ENCODE data around the gene TDRD12. TPM values are rescaled to one million over a fixed set of nuclear protein-coding genes. Genes with fewer than 3 reads are reported as not detected.
"Not testable (repeated sequence)": the region's sequence is repeated elsewhere in the genome, so short reads cannot be mapped to it uniquely, and the experiment has no call there.

The TDRD12 gene
- total RNA-seq, 1 donor = 0.36 TPM

DNA sequence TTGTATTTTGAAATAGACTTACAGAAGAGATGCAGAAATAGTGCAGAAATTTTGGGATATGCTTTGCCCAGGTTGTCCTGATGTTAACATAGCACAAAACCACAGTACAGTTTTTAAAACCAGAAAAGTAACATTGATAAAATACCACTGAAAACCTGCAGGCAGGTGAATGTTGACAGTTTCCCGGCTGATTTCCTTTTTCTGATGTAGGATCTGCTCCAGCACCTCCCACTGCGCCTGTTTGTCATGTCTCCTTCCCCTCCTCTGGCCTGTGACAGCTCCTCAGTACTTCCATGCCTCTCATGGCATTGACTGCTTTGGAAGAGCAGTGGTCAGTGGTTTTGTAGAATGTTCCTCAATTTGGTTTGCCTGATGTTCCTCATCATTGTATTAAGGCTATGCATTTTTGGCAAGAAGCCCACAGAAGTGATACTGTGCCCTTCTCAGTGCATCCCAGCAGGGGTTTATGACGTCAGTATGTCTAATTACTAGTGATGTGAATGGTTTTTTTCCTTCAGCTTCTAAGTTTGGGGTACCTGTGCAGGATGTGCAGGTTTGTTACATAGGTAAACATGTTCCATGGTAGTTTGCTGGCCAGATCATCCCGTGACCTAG is 31.0 kb downstream of the TDRD12 start:
- DNase-seq (ENCODE audit: insufficient read length, low spot score, missing footprints) = no peak
- Histone ChIP-seq H3K79me2 (ENCODE audit: insufficient read depth, low read length) (no peaks in the 10 kb centered on the region), H3K4me1 (ENCODE audit: insufficient read depth, low read length) (no peaks in the 10 kb centered on the region), H3K27ac (ENCODE audit: low read depth, low read length) (no peak overlapping the region), H2AFZ (ENCODE audit: low read length) (no peak overlapping the region), H3K4me3 (ENCODE audit: insufficient read depth, low read length) (no peak overlapping the region), H3K9me3 (ENCODE audit: low read depth, low read length) (no peaks in the 10 kb centered on the region), H3K4me2 (ENCODE audit: insufficient read depth, low read length) (no peak overlapping the region), H4K20me1 (ENCODE audit: insufficient read depth, low read length) (no peaks in the 10 kb centered on the region), H3K36me3 (ENCODE audit: insufficient read depth, low read length) (no peaks in the 10 kb centered on the region), H3K27me3 (ENCODE audit: insufficient read depth, low read length) (peaks cover 4% of the 10 kb centered on the region)
- TF ChIP-seq, protein P1, sequence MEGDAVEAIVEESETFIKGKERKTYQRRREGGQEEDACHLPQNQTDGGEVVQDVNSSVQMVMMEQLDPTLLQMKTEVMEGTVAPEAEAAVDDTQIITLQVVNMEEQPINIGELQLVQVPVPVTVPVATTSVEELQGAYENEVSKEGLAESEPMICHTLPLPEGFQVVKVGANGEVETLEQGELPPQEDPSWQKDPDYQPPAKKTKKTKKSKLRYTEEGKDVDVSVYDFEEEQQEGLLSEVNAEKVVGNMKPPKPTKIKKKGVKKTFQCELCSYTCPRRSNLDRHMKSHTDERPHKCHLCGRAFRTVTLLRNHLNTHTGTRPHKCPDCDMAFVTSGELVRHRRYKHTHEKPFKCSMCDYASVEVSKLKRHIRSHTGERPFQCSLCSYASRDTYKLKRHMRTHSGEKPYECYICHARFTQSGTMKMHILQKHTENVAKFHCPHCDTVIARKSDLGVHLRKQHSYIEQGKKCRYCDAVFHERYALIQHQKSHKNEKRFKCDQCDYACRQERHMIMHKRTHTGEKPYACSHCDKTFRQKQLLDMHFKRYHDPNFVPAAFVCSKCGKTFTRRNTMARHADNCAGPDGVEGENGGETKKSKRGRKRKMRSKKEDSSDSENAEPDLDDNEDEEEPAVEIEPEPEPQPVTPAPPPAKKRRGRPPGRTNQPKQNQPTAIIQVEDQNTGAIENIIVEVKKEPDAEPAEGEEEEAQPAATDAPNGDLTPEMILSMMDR (IDR thresholded peaks at IDR 0.05; ENCODE audit: extremely low read depth, low read depth, low read length) = no peak

DNA sequence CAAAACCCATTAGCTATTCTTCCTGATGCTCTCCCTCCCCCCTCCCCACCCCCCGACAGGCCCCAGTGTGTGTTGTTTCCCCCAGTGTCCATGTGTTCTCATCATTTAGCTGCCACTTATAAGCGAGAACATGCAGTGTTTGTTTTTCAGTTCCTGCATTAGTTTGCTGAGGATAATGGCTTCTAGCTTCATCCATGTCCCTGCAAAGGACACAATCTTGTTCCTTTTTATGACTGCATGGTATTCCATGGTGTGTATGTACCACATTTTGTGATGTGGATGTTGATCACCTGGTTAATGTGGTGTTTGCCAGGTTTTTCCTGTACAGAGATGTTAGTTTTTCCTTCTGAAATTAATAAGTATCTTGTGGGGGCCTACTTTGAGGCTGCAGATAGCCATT is 31.5 kb downstream of the TDRD12 start:
- H3K36me3 ChIP-seq (ENCODE audit: insufficient read depth, low read length) = no peaks in the 10 kb centered on the region
- no peak for DNase-seq (ENCODE audit: insufficient read length, low spot score, missing footprints)
- no peaks in the 10 kb centered on the region for H4K20me1 ChIP-seq (ENCODE audit: insufficient read depth, low read length)
- no peaks in the 10 kb centered on the region for H3K9me3 ChIP-seq (ENCODE audit: low read depth, low read length)
- no peak overlapping the region for H2AFZ ChIP-seq (ENCODE audit: low read length)
- TF ChIP-seq, protein P1 (IDR thresholded peaks at IDR 0.05; ENCODE audit: extremely low read depth, low read depth, low read length) = no peak
- H3K4me3 ChIP-seq (ENCODE audit: insufficient read depth, low read length) = no peak overlapping the region
- H3K27ac ChIP-seq (ENCODE audit: low read depth, low read length) = no peak overlapping the region
- no peak overlapping the region for H3K4me2 ChIP-seq (ENCODE audit: insufficient read depth, low read length)
- no peaks in the 10 kb centered on the region for H3K4me1 ChIP-seq (ENCODE audit: insufficient read depth, low read length)
- H3K27me3 ChIP-seq (ENCODE audit: insufficient read depth, low read length) = peaks cover 4% of the 10 kb centered on the region
- no peaks in the 10 kb centered on the region for H3K79me2 ChIP-seq (ENCODE audit: insufficient read depth, low read length)

DNA sequence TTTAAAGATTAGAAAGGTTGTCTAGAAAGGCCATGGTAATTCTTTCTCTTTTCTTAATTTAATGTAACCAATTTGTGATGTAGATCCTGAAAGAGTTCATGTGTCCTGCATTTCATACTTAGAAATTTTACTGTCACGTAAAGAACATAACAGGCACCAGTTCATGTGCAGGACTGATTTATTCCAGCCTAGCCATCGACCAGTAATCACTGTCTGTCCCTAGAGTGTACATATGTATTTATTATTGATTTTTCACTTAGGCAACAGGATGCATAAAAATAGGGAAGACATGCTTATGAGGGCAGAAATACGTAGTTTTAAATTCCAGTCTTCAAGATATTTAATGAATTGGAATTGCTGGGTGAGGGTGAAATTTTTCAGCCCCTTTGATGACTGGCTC is 37.6 kb downstream of the TDRD12 start:
- no peaks in the 10 kb centered on the region for H4K20me1 ChIP-seq (ENCODE audit: insufficient read depth, low read length)
- no peaks in the 10 kb centered on the region for H3K4me1 ChIP-seq (ENCODE audit: insufficient read depth, low read length)
- H3K27ac ChIP-seq (ENCODE audit: low read depth, low read length) = no peak overlapping the region
- H3K36me3 ChIP-seq (ENCODE audit: insufficient read depth, low read length) = no peaks in the 10 kb centered on the region
- no peaks in the 10 kb centered on the region for H3K27me3 ChIP-seq (ENCODE audit: insufficient read depth, low read length)
- no peak overlapping the region for H3K4me3 ChIP-seq (ENCODE audit: insufficient read depth, low read length)
- no peak overlapping the region for H2AFZ ChIP-seq (ENCODE audit: low read length)
- H3K9me3 ChIP-seq (ENCODE audit: low read depth, low read length) = no peaks in the 10 kb centered on the region
- DNase-seq (ENCODE audit: insufficient read length, low spot score, missing footprints) = no peak
- TF ChIP-seq, protein P1 (IDR thresholded peaks at IDR 0.05; ENCODE audit: extremely low read depth, low read depth, low read length) = no peak
- no peak overlapping the region for H3K4me2 ChIP-seq (ENCODE audit: insufficient read depth, low read length)
- no peaks in the 10 kb centered on the region for H3K79me2 ChIP-seq (ENCODE audit: insufficient read depth, low read length)

DNA sequence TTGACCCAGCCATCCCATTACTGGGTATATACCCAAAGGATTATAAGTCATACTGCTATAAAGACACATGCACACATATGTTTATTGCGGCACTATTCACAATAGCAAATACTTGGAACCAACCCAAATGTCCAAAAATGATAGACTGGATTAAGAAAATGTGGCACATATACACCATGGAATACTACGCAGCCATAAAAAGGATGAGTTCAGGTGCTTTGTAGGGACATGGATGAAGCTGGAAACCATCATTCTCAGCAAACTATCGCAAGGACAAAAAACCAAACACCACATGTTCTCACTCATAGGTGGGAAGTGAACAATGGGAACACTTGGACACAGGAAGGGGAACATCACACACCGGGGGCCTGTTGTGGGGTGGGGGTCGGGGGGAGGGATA is 45.8 kb downstream of the TDRD12 start:
- not testable (repeated sequence) for H3K79me2 ChIP-seq (ENCODE audit: insufficient read depth, low read length); H3K4me1 ChIP-seq (ENCODE audit: insufficient read depth, low read length); H3K4me2 ChIP-seq (ENCODE audit: insufficient read depth, low read length); H3K27me3 ChIP-seq (ENCODE audit: insufficient read depth, low read length); H4K20me1 ChIP-seq (ENCODE audit: insufficient read depth, low read length); H3K36me3 ChIP-seq (ENCODE audit: insufficient read depth, low read length); H3K9me3 ChIP-seq (ENCODE audit: low read depth, low read length); H3K27ac ChIP-seq (ENCODE audit: low read depth, low read length); DNase-seq (ENCODE audit: insufficient read length, low spot score, missing footprints); H3K4me3 ChIP-seq (ENCODE audit: insufficient read depth, low read length); H2AFZ ChIP-seq (ENCODE audit: low read length)

Data from osteoblast (primary cell).